GM21529 (cell line): ENCODE measurements around the gene POM121L12.

Experiments used
- ATAC-seq: cut with Tn5 transposase; IDR thresholded peaks from one replicate; pipeline ENCODE4 v1.9.1; 2021; ENCODE audit not compliant: unreplicated experiment

The POM121L12 gene

DNA sequence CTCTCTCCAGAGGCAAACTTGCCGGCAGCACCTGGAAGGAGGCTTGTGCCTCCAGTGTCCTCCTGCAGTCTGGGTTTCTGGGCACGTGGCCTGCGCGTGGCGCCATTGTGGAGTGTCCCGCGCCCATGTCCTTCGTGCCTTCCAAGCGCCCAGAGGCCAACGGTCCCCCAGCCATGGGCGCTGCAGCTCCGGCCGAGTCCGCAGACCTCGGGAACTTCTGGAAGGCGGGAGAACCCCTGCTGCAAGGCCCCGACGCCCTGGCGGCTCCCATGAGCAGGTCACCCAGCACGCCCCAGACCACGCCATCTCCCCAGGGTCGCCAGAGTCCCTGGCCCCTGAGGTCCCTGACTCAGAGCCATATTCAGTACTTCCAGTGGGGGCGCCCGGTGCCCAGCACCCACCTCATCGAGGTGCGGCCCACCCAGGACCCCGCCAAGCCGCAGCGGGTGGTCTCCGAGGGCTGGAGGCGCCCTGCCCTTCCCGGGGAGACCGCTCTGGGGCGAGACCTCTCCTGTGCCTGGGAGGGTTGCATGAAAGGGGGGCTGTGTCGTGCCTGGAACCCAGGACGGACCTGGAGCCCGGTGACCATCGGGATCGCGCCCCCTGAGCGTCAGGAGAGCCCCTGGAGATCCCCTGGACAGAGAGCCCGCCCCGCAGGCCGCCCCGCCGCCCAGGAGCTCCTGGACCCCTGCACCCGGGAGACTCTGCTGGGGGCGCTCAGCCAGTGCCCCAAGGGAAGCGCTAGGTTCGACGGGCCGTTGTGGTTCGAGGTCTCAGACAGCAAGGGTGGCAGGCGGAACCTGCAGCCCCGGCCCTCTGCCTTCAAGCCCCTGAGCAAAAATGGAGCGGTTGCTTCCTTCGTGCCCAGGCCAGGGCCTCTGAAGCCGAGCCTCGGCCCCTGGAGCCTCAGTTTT, at the start of gene POM121L12:
POM121L12 (plus strand) TSS at position 135 of the 914 bp plus-strand sequence; CDS start at position 174, 39 bp downstream.
- no peak for ATAC-seq

DNA sequence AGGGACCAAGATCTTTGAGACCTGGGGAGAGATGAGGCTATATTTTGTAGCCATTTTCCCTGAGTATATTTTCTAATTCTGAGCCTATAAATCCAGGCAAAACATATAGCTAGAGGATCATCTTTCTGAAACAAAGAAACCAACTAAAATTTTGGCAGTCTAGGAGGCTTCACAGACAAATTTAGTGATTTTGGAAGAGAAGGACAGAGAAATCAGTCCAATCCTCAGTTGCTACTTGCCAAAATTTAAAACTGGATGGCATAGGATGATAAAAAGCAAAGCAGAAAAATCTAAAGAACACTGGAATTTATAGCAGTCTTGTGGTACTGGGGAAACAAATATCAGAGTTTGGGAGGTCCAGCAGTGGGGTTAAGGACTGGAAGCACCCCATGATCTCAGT, 43.4 kb upstream of the POM121L12 start:
- ATAC-seq = no peak

DNA sequence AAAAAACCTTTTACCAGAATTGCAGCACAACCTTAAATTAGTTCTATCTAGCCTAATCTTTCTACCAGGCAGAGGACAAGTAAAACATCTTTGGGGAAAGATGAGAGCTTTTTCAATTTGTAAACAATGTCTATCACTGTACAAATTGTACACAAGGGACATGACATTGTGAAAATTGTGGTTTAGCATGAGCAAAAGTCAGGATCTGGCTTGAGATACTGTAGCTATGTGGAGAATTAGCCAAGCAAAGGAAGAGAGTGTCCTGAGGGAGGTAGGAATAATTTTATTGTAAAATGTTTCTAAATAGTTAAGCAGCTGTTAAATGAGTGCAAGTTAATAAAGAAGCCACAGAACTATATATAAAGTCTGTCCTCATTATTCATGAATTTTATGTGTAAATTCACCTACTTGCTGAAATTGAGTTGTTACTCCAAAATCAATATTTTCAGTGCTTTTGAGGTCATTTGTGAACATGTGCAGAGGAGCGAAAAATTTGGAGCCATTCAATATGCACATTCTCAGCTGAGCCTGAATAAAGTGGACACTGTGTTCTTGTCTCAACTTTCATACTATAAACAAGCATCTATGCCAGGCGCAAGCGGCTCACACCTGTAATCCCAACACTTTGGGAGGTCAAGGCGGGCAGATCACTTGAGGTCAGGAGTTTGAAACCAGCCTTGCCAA, 42.8 kb upstream of the POM121L12 start:
- no peak for ATAC-seq

DNA sequence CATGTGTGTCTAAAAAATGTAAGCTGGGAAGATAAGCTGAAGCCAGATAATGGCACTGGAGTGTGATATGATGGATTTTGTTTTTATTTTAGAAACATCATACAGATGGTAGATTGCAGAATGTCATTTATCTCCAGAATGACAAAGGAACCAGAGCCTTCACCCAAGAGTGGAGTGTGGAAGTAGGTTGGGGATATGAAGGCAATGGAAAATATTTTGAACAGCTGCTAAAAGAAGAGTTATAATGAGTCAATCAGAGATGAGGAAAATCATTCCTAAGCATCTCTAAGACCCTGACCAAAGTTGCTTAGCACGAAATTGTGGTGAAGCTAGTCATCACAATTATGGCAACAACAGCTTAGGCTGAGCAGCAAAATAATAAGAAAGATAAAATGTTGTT, 39.8 kb upstream of the POM121L12 start:
- no peak for ATAC-seq

DNA sequence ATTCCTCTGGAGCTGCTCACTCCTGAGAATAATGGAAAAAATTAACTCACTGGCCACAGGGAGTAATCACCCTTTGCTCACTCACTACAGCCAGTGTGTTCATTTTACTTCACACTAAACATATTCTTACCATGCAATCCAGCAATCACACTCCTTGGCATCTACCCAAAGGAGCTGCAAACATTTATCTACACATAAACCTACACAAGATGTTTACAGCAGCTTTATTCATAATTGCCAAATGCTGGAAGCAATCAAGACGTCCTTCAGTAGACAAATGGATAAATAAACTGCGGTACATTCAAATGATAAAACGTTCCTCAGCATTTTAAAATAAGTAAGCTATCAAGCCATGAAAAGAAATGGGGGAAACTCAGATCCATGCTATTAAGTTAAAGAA, 34.2 kb upstream of the POM121L12 start:
- no peak for ATAC-seq

DNA sequence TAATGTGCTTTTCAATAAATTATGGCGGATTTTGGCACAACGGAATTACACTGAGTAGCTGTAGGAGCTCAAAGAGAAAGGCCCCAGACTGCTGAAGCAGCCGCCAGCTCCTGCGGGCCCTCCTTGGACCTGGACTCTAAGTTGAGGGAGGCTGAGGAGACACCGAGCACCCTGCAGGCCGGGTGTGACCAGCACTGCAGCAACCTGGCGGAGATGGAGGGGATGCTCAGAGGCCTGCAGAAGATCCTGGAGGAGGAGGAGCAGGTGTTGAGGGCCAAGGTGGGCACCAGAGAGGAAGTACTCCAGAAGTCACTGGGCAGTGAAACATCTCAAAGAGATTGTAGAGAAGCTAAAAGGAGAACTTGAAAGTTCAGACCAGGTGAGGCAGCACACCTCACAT, 33.0 kb upstream of the POM121L12 start:
- ATAC-seq = no peak

DNA sequence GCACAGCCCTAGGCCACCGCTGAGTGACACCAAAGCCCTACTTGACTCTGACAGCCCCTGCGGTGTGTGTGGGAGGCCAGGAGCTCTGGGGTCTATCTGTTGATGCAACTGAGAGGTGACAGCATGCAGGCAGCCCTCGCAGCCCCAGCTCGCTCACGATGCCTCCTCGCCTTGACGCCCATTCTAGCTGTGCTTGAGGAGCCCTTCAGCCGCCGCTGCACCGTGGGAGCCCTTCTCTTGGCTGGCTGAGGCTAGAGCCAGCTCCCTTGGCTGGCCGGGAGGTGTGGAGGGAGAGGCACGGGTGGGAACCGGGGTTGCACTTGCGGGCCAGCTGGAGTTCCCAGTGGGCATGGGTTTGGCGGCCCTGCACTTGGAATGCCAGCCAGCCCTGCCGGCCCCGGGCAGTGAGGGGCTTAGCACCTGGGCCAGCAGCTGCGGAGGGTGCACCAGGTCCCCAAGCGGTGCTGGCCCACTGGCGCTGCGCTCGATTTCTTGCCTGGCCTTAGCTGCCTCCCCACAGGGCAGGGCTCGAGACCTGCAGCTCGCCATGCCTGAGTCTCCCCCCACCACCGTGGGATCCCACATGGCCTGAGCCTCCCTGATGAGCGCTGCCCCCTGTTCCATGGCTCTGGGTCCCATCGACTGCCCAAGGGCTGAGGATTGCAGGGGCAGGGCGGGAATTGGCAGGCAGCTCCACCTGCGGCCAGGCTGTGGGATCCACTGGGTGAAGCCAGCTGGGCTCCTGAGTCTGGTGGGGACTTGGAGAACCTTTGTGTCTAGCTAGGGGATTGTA, 31.6 kb upstream of the POM121L12 start:
- ATAC-seq = no peak

DNA sequence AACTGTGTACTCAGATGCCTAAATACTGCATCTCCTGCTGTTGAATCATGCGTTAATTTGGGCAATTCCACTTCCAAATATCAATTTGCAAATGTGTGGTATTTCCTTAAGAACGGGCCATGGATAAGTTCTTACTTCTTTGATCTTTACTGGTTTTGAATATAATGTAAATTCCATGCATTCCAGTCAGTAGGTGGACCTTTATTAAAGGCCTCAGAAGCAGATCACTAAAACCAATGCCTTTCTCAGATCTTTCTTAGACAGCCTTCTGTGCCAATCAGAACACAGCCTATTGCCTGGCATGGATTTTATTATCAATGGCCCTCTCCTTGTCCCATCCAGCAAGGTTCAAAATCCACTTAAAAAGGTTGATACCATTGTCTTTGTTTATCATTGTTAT, 21.5 kb upstream of the POM121L12 start:
- no peak for ATAC-seq

DNA sequence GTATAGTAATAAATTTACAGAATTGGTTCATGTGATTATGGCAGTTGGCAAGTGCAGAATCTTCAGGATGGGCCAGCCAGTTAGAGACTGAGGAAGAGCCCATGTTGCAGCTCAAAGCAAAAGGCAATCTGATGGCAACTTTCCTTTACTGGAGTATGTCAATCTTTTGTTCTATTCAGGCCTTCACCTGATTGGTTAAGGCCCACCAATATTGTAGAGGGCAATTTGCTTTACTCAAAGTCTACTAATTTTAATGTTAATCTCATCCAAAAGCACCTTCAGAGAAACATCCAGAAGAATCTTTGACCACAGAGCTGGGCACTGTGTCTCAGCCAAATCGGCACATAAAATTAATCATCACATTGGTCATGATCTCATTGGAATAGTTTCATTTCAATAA, 20.0 kb upstream of the POM121L12 start:
- ATAC-seq = no peak

DNA sequence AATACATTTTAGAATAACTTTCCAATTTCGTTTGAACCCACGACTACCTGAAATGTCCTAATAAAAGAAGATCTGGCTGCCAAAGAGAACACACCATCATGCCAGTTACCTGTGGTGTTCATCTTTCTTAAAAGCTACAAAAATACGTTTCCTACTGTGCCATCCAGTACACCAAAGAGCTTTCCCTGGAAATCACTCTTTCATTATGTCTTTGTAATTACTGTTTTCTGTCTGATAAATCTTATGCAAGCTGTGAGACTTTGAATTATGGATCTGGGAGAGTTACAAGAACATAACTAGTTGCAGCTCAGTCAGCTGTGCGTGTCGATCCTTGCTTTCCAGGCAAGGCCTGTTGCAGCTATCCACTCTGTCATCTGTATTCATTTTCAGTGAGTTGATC, 12.5 kb upstream of the POM121L12 start:
- no peak for ATAC-seq

DNA sequence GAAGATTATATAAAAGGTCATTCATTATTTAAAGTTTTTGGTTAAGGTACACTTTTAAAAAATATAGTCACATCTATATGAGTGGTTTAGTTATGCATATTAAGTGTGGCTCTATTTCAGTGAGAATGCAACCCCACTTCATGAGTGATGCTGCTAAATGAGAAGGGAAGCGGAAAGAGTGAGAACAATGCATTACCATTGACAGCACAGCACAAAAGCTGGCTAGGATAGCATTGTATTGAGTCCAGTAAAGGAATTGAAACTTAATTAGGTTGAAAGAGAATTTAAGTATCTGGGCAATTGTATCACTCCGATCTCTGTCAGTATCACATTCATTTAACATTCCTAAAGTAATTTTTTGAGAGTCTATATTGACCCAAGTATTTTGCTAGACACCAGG, 13.2 kb downstream of the POM121L12 start:
- ATAC-seq = no peak

DNA sequence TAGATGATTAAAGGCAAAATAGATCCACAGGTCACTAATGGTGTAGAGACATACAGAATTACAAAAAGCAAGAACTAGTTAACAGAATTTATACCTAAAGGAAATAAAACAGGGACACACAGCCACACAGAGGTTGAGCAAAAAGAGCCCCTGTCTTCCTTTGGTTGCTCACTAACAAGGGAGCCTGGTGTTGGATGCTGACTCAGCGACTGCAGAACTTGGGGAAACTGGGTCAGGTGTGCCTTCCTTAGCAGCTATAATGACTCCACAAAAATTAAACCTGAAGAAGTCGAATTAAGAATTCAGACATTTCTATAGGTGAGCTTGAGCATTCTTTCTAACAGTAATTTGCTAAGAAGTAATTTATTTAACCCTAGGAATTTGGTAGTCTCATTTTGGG, 15.0 kb downstream of the POM121L12 start:
- ATAC-seq = no peak

DNA sequence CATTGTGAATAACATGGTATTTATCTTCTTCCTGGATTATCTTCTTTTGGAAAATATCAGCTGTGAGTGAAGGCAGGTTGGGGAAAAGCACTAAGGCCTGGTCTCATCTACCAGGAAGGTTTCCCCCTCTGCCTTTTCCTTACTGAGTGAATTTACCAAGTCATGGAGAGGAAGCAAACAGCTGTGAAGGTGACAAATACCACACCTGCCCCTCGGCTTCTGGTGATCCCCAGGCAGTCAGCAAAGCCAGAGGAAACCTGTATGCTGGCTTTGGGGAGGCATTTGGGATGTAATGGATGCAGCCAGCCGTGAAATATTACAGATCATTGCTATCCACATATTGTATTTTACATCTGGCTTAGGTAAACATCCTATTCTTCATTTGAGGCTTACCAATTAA, 24.2 kb downstream of the POM121L12 start:
- ATAC-seq = no peak

DNA sequence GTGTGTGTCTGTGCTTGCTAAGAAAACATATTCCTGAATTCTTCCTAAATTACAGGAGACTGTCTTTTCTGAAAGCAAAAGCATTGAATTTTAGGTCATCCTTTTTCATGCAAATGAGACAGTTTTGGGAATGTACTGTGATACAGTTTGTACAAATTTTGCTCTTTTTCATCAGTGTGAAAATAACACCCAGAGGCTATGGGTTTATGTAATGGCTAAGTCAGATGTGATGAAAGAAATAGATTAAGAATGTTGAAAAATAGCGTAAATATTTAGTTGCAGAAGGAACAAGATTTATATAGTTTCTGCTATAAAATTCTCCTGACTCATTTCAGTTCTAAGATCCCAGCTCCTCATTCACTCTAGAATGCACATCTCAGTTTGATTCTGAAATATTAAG, 24.6 kb downstream of the POM121L12 start:
- ATAC-seq = no peak

DNA sequence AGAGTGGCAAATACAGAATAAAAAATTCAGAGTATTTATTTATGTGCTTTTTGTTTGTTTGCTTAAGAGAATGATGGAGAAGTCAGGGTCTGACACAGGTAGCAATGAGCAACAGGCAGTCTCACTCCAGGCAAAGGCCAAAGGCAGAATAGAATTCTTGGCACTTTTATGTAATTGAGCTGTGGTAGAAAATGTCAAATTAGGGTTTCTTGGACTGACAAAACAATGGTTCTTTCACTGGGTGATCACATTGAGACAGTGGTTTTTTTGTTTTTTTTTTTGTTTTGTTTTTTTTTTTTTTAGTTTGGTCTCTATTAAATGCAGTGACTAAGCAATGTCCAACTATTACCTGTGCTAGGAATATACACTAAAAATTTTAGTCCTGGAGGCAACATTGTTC, 27.4 kb downstream of the POM121L12 start:
- ATAC-seq = no peak

DNA sequence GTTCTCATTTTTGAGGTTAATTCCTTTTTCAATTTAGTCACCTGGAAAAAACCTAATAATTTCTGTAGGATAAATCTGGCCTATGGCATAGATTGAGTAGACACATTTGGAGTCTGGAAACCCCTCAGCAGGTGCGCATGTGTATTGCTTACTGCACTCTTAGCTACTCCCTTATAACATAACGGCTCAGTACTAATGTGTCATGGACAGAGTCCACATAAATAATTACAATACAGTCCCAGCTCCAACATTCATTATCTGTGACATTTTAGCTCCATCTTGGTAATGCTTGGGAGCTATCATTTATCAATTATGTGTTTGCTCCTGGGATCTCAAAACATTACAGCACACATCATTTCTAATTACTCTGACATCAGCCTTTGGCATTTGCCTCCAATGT, 33.2 kb downstream of the POM121L12 start:
- no peak for ATAC-seq

DNA sequence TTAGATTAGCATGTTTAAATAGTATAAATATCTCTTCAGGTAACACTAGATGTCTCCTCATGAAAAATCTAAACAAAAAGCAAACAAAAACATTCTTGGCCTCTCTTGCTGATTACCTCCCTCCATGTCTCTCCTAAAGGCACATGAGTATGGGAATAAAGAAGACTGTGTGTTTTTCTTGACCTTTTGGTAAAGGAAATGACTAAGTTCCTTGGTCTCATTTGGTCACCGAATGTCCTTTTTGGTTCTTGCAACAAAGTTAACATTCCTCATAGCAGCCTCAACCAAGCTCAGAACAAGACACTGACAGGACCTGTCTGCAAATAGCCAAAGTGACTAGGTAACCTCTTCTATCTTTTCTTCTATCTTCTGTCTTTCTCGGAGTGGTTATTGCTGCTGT, 35.5 kb downstream of the POM121L12 start:
- no peak for ATAC-seq
